ENCODE data around the gene TMEM26. TPM values are rescaled to one million over a fixed set of nuclear protein-coding genes. Genes with fewer than 3 reads are reported as not detected.
A peak's percentile ranks its signal among the peaks of the same experiment; 100 is the strongest.

TMEM26 gene
- total and polyA plus RNA-seq, 9 of the 15 experiments (the other 6 are each of a cell fraction or from before 2014, with no cell fraction given): not detected

DNA sequence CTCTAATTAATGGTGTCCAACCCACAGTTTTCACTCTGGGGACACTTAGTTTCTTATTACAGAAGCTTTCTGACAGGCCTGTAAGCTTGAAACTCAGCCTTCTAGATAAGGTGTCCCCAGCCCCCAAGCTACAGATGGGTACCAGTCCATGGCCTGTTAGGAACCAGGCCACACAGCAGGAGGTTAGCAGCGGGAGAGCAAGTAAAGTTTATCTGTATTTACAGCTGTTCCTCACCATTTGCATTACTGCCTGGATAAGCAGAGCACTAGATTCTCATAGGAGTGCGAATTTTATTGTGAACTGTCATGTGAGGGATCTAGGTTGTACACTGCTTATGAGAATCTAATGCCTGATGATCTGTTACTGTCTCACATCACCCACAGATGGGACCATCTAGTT lies 93.7 kb downstream of the TMEM26 start (continued):
- no peak for TF ChIP-seq CLOCK (CRISPR knock-in tag; IDR thresholded peaks at IDR 0.05; ENCODE audit: borderline replicate concordance)
- TF ChIP-seq ETS2 (tag; IDR thresholded peaks at IDR 0.05; ENCODE audit: borderline replicate concordance, poor library complexity, severe bottlenecking): no peak
- TF ChIP-seq RNF219 (CRISPR knock-in tag; IDR thresholded peaks at IDR 0.05): no peak
- 0 out of 2 replicates have a peak, but pooled peaks have one; percentile 17 for TF ChIP-seq FOXM1 (IDR thresholded peaks at IDR 0.05; ENCODE audit: low read depth)
- no peak for TF ChIP-seq FOXM1 (CRISPR knock-in tag; IDR thresholded peaks at IDR 0.05; ENCODE audit: low read depth)
- TF ChIP-seq CBFA2T2 (conservative IDR thresholded peaks at IDR 0.05): peak; percentile 73
- no peak for TF ChIP-seq ZNF224 (CRISPR knock-in tag; IDR thresholded peaks at IDR 0.05)
- no peak for TF ChIP-seq CEBPB (tag; IDR thresholded peaks at IDR 0.05)
- TF ChIP-seq KDM1A (IDR thresholded peaks at IDR 0.05): no peak
- no peak for TF ChIP-seq ETV6 (IDR thresholded peaks at IDR 0.05; ENCODE audit: borderline replicate concordance in 1 of 2, low read depth in 2 of 2, low read length in 1 of 2)
- TF ChIP-seq ETV6 (CRISPR knock-in tag; IDR thresholded peaks at IDR 0.05; ENCODE audit: borderline replicate concordance): no peak
